ENCODE data around the gene GRM1.

DNA sequence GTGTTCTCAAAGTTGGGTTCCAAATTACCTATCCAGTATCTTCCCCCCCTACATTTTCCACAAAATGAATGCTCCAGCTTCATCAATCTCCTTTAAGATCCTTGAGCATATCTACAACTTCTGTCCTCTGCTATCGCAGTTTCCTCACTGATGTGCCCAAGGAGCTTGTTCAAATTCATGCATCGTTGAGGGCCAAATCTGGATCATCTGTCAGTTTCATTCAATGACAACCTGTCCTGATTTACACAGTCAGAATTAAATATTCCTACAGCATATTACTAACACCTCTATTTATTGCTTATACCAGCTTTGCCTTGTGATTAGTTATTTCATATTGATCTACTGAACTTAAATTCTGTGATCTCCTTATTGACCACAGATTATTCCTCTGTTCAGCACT, 68.7 kb downstream of the GRM1 start:
- TF ChIP-seq CTCF (conservative IDR thresholded peaks at IDR 0.05; ENCODE audit: low read depth in 2 of 2) (no peak), EZH2 (IDR thresholded peaks at IDR 0.05; ENCODE audit: low read depth, unreplicated experiment) (no peak), STAT1 (IDR thresholded peaks at IDR 0.05; ENCODE audit: unreplicated experiment) (no peak), REST (IDR thresholded peaks at IDR 0.05; ENCODE audit: unreplicated experiment) (no peak), POLR2AphosphoS5 (IDR thresholded peaks at IDR 0.05; ENCODE audit: low read depth) (no peak), EZH2phosphoT487 (IDR thresholded peaks at IDR 0.05; ENCODE audit: unreplicated experiment) (no peak), CREB1 (CRISPR knock-in tag; IDR thresholded peaks at IDR 0.05; ENCODE audit: low read depth) (no peak), JUNB (IDR thresholded peaks at IDR 0.05; ENCODE audit: unreplicated experiment) (no peak), ZNF331 (CRISPR knock-in tag; IDR thresholded peaks at IDR 0.05; ENCODE audit: low read depth) (no peak), ETS1 (IDR thresholded peaks at IDR 0.05) (no peak), NANOG (IDR thresholded peaks at IDR 0.05; ENCODE audit: borderline replicate concordance) (no peak), ZNF114 (CRISPR knock-in tag; IDR thresholded peaks at IDR 0.05) (no peak)
- TF ChIP-seq, protein P1, sequence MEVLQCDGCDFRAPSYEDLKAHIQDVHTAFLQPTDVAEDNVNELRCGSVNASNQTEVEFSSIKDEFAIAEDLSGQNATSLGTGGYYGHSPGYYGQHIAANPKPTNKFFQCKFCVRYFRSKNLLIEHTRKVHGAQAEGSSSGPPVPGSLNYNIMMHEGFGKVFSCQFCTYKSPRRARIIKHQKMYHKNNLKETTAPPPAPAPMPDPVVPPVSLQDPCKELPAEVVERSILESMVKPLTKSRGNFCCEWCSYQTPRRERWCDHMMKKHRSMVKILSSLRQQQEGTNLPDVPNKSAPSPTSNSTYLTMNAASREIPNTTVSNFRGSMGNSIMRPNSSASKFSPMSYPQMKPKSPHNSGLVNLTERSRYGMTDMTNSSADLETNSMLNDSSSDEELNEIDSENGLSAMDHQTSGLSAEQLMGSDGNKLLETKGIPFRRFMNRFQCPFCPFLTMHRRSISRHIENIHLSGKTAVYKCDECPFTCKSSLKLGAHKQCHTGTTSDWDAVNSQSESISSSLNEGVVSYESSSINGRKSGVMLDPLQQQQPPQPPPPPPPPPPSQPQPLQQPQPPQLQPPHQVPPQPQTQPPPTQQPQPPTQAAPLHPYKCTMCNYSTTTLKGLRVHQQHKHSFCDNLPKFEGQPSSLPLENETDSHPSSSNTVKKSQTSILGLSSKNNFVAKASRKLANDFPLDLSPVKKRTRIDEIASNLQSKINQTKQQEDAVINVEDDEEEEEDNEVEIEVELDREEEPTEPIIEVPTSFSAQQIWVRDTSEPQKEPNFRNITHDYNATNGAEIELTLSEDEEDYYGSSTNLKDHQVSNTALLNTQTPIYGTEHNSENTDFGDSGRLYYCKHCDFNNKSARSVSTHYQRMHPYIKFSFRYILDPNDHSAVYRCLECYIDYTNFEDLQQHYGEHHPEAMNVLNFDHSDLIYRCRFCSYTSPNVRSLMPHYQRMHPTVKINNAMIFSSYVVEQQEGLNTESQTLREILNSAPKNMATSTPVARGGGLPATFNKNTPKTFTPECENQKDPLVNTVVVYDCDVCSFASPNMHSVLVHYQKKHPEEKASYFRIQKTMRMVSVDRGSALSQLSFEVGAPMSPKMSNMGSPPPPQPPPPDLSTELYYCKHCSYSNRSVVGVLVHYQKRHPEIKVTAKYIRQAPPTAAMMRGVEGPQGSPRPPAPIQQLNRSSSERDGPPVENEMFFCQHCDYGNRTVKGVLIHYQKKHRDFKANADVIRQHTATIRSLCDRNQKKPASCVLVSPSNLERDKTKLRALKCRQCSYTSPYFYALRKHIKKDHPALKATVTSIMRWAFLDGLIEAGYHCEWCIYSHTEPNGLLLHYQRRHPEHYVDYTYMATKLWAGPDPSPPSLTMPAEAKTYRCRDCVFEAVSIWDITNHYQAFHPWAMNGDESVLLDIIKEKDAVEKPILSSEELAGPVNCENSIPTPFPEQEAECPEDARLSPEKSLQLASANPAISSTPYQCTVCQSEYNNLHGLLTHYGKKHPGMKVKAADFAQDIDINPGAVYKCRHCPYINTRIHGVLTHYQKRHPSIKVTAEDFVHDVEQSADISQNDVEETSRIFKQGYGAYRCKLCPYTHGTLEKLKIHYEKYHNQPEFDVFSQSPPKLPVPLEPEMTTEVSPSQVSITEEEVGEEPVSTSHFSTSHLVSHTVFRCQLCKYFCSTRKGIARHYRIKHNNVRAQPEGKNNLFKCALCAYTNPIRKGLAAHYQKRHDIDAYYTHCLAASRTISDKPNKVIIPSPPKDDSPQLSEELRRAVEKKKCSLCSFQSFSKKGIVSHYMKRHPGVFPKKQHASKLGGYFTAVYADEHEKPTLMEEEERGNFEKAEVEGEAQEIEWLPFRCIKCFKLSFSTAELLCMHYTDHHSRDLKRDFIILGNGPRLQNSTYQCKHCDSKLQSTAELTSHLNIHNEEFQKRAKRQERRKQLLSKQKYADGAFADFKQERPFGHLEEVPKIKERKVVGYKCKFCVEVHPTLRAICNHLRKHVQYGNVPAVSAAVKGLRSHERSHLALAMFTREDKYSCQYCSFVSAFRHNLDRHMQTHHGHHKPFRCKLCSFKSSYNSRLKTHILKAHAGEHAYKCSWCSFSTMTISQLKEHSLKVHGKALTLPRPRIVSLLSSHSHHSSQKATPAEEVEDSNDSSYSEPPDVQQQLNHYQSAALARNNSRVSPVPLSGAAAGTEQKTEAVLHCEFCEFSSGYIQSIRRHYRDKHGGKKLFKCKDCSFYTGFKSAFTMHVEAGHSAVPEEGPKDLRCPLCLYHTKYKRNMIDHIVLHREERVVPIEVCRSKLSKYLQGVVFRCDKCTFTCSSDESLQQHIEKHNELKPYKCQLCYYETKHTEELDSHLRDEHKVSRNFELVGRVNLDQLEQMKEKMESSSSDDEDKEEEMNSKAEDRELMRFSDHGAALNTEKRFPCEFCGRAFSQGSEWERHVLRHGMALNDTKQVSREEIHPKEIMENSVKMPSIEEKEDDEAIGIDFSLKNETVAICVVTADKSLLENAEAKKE (CRISPR knock-in tag; IDR thresholded peaks at IDR 0.05): no peak
